Bone marrow (tissue), 2 donors: Measurements from ENCODE around the gene RALGPS2.
"Not testable (repeated sequence)": the region's sequence is repeated elsewhere in the genome, so short reads cannot be mapped to it uniquely, and the experiment has no call there.

Experiments used
- DNase-seq, 2 donors: peaks; one replicate each; lab custom pipeline; 2025; lab: John Stamatoyannopoulos, UW

Gene RALGPS2

GRCh38 chr1:178945763-178946266 lies 220.8 kb downstream of the RALGPS2 start:
- DNase-seq = no peak

- DNase-seq = no peak
Observed at GRCh38 chr1:178946416-178946815, 221.4 kb downstream of the RALGPS2 start.

- no peak for DNase-seq
Observed at GRCh38 chr1:178946855-178947676, 222.0 kb downstream of the RALGPS2 start.

GRCh38 chr1:178947677-178947981 lies 222.6 kb downstream of the RALGPS2 start:
- DNase-seq = no peak

GRCh38 chr1:178948676-178949075 lies 223.6 kb downstream of the RALGPS2 start:
- no peak for DNase-seq

GRCh38 chr1:178949866-178950265 lies 224.8 kb downstream of the RALGPS2 start:
- not testable (repeated sequence) for DNase-seq

GRCh38 chr1:178951600-178951999 lies 226.6 kb downstream of the RALGPS2 start:
- DNase-seq = no peak

- DNase-seq = no peak
Observed at GRCh38 chr1:178953034-178953433, 228.0 kb downstream of the RALGPS2 start.

- no peak for DNase-seq
Observed at GRCh38 chr1:178953538-178954324, 228.7 kb downstream of the RALGPS2 start.

GRCh38 chr1:178954325-178954690 lies 229.3 kb downstream of the RALGPS2 start:
- no peak for DNase-seq

- DNase-seq = no peak
Observed at GRCh38 chr1:178954937-178955336, 229.9 kb downstream of the RALGPS2 start.

- no peak for DNase-seq
Observed at GRCh38 chr1:178955391-178955954, 230.4 kb downstream of the RALGPS2 start.

- DNase-seq = no peak
Observed at GRCh38 chr1:178958491-178958890, 233.4 kb downstream of the RALGPS2 start.

- no peak for DNase-seq
Observed at GRCh38 chr1:178959543-178960460, 234.8 kb downstream of the RALGPS2 start.

- DNase-seq = no peak
Observed at GRCh38 chr1:178960482-178961240, 235.6 kb downstream of the RALGPS2 start.

- DNase-seq = no peak
Observed at GRCh38 chr1:178961331-178961730, 236.3 kb downstream of the RALGPS2 start.

GRCh38 chr1:178961868-178962267 lies 236.8 kb downstream of the RALGPS2 start:
- no peak for DNase-seq

GRCh38 chr1:178962853-178963711 lies 238.0 kb downstream of the RALGPS2 start:
- DNase-seq = no peak

GRCh38 chr1:178964469-178965330 lies 239.7 kb downstream of the RALGPS2 start:
- no peak for DNase-seq
